GM18907 (cell line): ENCODE data around the gene LAMTOR5.
"Not testable (repeated sequence)": the region's sequence is repeated elsewhere in the genome, so short reads cannot be mapped to it uniquely, and the experiment has no call there.

Source experiments
- ATAC-seq: cut with Tn5 transposase; IDR thresholded peaks from one replicate; pipeline ENCODE4 v1.9.1; 2021; ENCODE audit warnings: mild to moderate bottlenecking, moderate library complexity; ENCODE audit not compliant: unreplicated experiment

The LAMTOR5 gene

GRCh38 chr1:110407260-110408210 lies at the start of gene LAMTOR5:
Gene LAMTOR5, minus strand, starts transcription at chr1:110407694. Its CDS starts 74 bp downstream, at chr1:110407620.
- peak; percentile 92 for ATAC-seq

- no peak for ATAC-seq
These were observed 49.7 kb upstream of the LAMTOR5 start for GRCh38 chr1:110457206-110457605.

GRCh38 chr1:110455151-110455550 lies 47.7 kb upstream of the LAMTOR5 start:
- ATAC-seq = no peak

- no peak for ATAC-seq
These were observed 46.8 kb upstream of the LAMTOR5 start for GRCh38 chr1:110454328-110454727.

- ATAC-seq = no peak
These were observed 46.3 kb upstream of the LAMTOR5 start for GRCh38 chr1:110453829-110454228.

- no peak for ATAC-seq
These were observed 44.8 kb upstream of the LAMTOR5 start for GRCh38 chr1:110452330-110452729.

- ATAC-seq = no peak
These were observed 43.4 kb upstream of the LAMTOR5 start, which contains the start of gene PROK1 for GRCh38 chr1:110450929-110451328. Gene PROK1, plus strand, starts transcription at chr1:110451149. Its CDS starts 68 bp downstream, at chr1:110451217.

- no peak for ATAC-seq
These were observed 42.5 kb upstream of the LAMTOR5 start for GRCh38 chr1:110449661-110450651.

- no peak for ATAC-seq
These were observed 37.1 kb upstream of the LAMTOR5 start for GRCh38 chr1:110444561-110444960.

- ATAC-seq = no peak
These were observed 36.0 kb upstream of the LAMTOR5 start for GRCh38 chr1:110443451-110443850.

- no peak for ATAC-seq
These were observed 34.4 kb upstream of the LAMTOR5 start for GRCh38 chr1:110441888-110442287.

- no peak for ATAC-seq
These were observed 33.4 kb upstream of the LAMTOR5 start for GRCh38 chr1:110440877-110441276.

GRCh38 chr1:110439873-110440272 lies 32.4 kb upstream of the LAMTOR5 start:
- not testable (repeated sequence) for ATAC-seq

GRCh38 chr1:110438893-110439292 lies 31.4 kb upstream of the LAMTOR5 start:
- ATAC-seq = no peak

GRCh38 chr1:110437645-110438299 lies 30.3 kb upstream of the LAMTOR5 start:
- not testable (repeated sequence) for ATAC-seq

GRCh38 chr1:110436635-110437034 lies 29.1 kb upstream of the LAMTOR5 start:
- ATAC-seq = no peak

GRCh38 chr1:110434946-110435345 lies 27.5 kb upstream of the LAMTOR5 start:
- no peak for ATAC-seq

GRCh38 chr1:110433803-110434202 lies 26.3 kb upstream of the LAMTOR5 start:
- ATAC-seq = no peak

GRCh38 chr1:110433213-110433612 lies 25.7 kb upstream of the LAMTOR5 start:
- ATAC-seq = no peak

GRCh38 chr1:110430901-110431300 lies 23.4 kb upstream of the LAMTOR5 start:
- ATAC-seq = no peak

- ATAC-seq = no peak
These were observed 22.9 kb upstream of the LAMTOR5 start for GRCh38 chr1:110430366-110430765.
